ENCODE results near the gene GALNT14.

Gene GALNT14

GRCh38 chr2:31018280-31018679, 120.0 kb downstream of the GALNT14 start (continued):
- TF ChIP-seq ZNF416 (tag by site-specific recombination; IDR thresholded peaks at IDR 0.05) (no peak), ZNF558 (tag by site-specific recombination; IDR thresholded peaks at IDR 0.05) (no peak), ZNF433 (tag by site-specific recombination; IDR thresholded peaks at IDR 0.05; ENCODE audit: low read depth) (no peak)

GRCh38 chr2:31016648-31017047, 121.6 kb downstream of the GALNT14 start:
- no peak overlapping the region for H3K27ac ChIP-seq (ENCODE audit: extremely low read depth, low read depth, low read length)

GRCh38 chr2:31014516-31014915, 123.7 kb downstream of the GALNT14 start:
- TF ChIP-seq ZNF585B (tag by site-specific recombination; IDR thresholded peaks at IDR 0.05) (no peak), IKZF3 (tag by site-specific recombination; IDR thresholded peaks at IDR 0.05) (no peak), ZNF449 (tag by site-specific recombination; IDR thresholded peaks at IDR 0.05) (no peak), SP2 (tag by site-specific recombination; IDR thresholded peaks at IDR 0.05) (no peak), GLIS1 (tag by site-specific recombination; IDR thresholded peaks at IDR 0.05) (no peak), ZNF433 (tag by site-specific recombination; IDR thresholded peaks at IDR 0.05; ENCODE audit: low read depth) (no peak), ZNF18 (tag by site-specific recombination; IDR thresholded peaks at IDR 0.05) (no peak), KLF17 (tag by site-specific recombination; IDR thresholded peaks at IDR 0.05) (no peak), ZNF174 (tag by site-specific recombination; IDR thresholded peaks at IDR 0.05) (no peak), ZNF324 (tag by site-specific recombination; IDR thresholded peaks at IDR 0.05) (no peak), ZNF280C (tag by site-specific recombination; IDR thresholded peaks at IDR 0.05) (no peak), ZNF596 (tag by site-specific recombination; IDR thresholded peaks at IDR 0.05) (no peak), ZNF514 (tag by site-specific recombination; IDR thresholded peaks at IDR 0.05) (no peak), ZNF140 (tag by site-specific recombination; IDR thresholded peaks at IDR 0.05) (no peak)
- Histone ChIP-seq H3K36me3 (ENCODE audit: control insufficient read depth in 2 of 2, insufficient read depth in 1 of 2, low read length in 2 of 2) (no peaks in the 10 kb centered on the region), H3K27ac (ENCODE audit: extremely low read depth, low read depth, low read length) (no peak overlapping the region), H3K9me3 (ENCODE audit: control insufficient read depth, insufficient read depth, low read depth, low read length) (no peaks in the 10 kb centered on the region), H3K4me1 (ENCODE audit: control insufficient read depth, insufficient read depth, low read length) (peaks cover 3% of the 10 kb centered on the region; the same call in 1 of the 2 replicates), H3K4me3 (ENCODE audit: low read depth, low read length) (no peak overlapping the region)
- ChIA-PET POLR2A (no interaction called here), CTCF (interaction anchor here (0.6 to 0.7 kb wide), 2 partner anchors 86 to 99 kb away, joined by 3 read pairs; no protein-coding TSS in a partner anchor)

More at GRCh38 chr2:31016648-31017047, 121.6 kb downstream of the GALNT14 start:
- CTCF ChIA-PET = interaction anchor here (0.7 kb wide), 1 partner anchor 13 kb away, joined by 3 read pairs; no protein-coding TSS in a partner anchor
- no peak overlapping the region for H3K4me3 ChIP-seq (ENCODE audit: low read depth, low read length)
- TF ChIP-seq ZNF510 (tag by site-specific recombination; IDR thresholded peaks at IDR 0.05; ENCODE audit: insufficient replicate concordance) (no peak), ZNF23 (tag by site-specific recombination; IDR thresholded peaks at IDR 0.05; ENCODE audit: borderline replicate concordance) (no peak), PBX3 (CRISPR knock-in tag; IDR thresholded peaks at IDR 0.05) (no peak), ZNF529 (tag by site-specific recombination; IDR thresholded peaks at IDR 0.05; ENCODE audit: insufficient replicate concordance) (no peak), BCL11B (tag by site-specific recombination; IDR thresholded peaks at IDR 0.05; ENCODE audit: low read depth) (no peak), ZNF600 (tag by site-specific recombination; IDR thresholded peaks at IDR 0.05) (no peak), ZXDB (tag by site-specific recombination; IDR thresholded peaks at IDR 0.05) (no peak), ZNF394 (tag by site-specific recombination; IDR thresholded peaks at IDR 0.05; ENCODE audit: borderline replicate concordance) (no peak)
- H3K9me3 ChIP-seq (ENCODE audit: control insufficient read depth, insufficient read depth, low read depth, low read length) = no peaks in the 10 kb centered on the region
- H3K4me1 ChIP-seq (ENCODE audit: control insufficient read depth, insufficient read depth, low read length) = peaks cover 3% of the 10 kb centered on the region; the same call in 1 of the 2 replicates
- no peaks in the 10 kb centered on the region for H3K36me3 ChIP-seq (ENCODE audit: control insufficient read depth in 2 of 2, insufficient read depth in 1 of 2, low read length in 2 of 2)
- POLR2A ChIA-PET = no interaction called here
